Stimulated activated CD4-positive, alpha-beta T cell treated with anti-CD3 and anti-CD28 coated beads, Interleukin-4, amount 100 ng/mL, for 24 hours (primary cell): ENCODE results near the gene WDR35.
"Not testable (repeated sequence)": the region's sequence is repeated elsewhere in the genome, so short reads cannot be mapped to it uniquely, and the experiment has no call there.

Experiments used
- DNase-seq: peaks from one replicate; pipeline ENCODE4 v3.0.0-alpha.2; 2020

Gene WDR35

GRCh38 chr2:19890104-19890503, 99.8 kb downstream of the WDR35 start:
- DNase-seq: no peak

GRCh38 chr2:19888831-19889230, 101.1 kb downstream of the WDR35 start:
- no peak for DNase-seq

DNA sequence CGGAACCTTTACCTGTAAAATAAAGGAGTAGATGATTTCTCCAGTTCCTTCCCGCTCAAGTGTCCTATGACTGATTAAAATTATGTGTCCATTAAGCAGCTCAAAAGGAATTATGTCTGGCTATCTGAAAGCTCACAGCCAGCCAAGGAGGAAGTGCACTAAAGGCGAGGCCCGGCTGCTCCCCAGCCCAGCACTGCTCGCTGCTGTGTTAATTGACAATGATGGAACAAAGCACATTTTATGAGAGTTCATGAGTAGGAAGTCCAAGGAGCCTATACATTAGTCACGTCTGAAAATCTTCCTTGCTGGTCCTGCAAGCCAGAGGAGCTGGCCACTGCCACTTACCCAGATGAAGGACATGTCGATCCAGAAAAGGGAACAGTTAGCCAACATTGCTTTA, 102.4 kb downstream of the WDR35 start:
- no peak for DNase-seq

DNA sequence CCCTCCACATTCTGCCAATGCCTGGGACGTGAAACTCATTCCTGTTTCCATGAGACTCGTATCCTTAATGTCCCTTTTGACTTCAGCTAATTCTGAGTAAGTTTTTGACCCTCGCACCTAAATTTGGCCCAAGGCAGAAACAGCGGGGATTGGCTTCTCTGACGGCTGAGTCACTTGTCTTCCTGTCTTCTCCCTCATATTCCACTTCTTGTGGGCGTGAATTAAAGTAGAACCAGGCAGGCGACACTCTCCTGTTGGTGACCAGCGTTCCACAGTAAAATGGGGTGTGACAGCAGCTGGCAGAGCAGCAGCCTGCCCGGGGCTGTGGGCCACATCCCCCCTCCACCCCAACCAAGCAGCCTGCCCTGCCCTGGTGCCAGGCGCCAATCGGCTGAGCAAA, 103.6 kb downstream of the WDR35 start:
- DNase-seq: no peak

DNA sequence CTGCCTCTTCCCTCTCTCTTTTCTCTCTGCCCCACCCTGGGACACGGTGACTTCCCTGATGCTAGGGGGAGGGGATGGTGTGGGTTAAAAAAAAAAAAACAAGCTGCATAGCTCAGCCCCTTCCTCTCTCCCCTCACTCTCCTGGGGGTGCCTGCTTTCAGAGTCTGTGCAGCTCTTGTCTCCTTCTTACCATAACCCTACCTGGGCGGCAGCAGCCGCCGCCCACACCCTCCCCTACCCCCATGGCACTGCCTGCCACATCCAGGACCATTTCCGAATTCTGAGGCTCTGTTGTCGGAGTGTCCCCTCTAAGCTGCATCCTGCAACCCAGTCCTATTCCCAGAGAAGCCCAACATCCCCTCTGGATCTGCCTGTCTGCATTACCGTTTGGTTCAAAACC, 104.1 kb downstream of the WDR35 start:
- DNase-seq: peak; percentile 1

DNA sequence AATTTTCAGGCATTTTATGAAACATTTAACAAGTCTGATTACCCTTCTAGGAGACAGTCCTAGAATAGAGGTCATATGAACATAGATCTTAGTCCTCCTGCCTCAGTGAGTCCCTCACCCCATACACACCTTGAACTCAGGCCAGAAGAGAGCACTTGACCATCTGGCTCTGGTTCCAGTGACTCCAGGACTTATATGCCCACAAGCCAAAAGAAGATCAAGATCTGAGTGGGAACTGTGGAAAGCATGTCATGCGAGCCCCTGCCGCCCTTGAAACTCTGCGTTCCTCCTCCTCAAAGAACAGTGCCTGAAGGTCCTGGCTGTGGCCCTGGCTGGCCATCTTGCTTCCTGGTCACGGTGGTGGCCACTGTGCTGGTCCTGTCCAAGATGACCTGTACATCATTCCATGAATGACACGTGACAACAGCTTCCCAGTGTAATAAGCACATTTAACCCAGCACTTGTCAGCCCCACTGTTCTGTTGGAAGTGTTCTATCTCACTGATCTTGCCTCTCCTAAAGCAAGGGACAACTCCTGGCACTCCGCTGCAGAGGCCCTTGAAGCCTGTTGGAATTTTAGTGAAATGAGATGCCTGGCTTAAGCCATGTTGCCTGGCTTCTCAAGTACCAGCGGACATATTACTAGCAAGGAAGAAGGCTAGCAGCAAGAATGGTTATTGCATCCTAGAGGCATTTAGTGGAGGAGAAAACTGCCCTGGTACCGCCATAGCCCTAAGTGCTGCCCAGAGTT, 105.8 kb downstream of the WDR35 start:
- DNase-seq: peak; percentile 2

DNA sequence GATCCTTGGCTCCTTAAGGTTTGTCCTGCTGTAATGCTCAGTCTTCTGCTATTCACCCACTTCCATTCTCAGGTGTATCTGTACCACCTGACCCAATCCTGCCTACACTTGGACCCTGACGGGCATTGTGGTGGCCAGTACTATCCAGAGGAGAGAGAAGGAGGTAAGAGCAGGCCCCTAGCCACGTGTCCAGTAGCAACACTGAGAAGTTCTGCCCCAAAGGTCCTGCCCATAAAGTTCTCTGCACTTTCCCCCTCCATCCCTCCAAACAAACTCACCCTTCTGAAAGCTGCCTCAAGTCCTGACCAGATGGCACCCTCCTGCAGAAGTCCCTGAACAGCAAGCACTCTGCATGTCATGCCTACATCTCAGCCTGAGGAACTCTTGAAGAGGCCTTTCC, 106.4 kb downstream of the WDR35 start:
- peak; percentile 1 for DNase-seq

DNA sequence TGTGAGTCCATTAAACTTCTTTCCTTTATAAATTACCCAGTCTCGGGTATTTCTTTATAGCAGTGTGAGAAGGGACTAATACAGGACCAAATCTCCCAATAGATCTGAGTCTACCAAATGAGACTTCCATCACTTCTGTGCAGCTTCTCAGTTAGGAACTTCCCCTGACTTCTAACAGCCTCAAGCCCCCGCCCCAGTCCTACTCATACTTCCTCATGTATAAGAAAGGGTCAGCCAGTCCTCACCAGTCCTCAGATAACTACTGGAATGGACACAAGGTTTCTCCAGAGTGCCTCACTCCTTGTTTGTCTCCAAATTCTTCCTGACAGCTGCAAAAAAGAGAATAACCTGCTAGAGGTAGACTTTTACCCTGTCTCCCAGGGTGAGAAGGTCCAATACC, 107.6 kb downstream of the WDR35 start:
- no peak for DNase-seq

GRCh38 chr2:19881908-19882265, 108.0 kb downstream of the WDR35 start:
- DNase-seq: no peak

DNA sequence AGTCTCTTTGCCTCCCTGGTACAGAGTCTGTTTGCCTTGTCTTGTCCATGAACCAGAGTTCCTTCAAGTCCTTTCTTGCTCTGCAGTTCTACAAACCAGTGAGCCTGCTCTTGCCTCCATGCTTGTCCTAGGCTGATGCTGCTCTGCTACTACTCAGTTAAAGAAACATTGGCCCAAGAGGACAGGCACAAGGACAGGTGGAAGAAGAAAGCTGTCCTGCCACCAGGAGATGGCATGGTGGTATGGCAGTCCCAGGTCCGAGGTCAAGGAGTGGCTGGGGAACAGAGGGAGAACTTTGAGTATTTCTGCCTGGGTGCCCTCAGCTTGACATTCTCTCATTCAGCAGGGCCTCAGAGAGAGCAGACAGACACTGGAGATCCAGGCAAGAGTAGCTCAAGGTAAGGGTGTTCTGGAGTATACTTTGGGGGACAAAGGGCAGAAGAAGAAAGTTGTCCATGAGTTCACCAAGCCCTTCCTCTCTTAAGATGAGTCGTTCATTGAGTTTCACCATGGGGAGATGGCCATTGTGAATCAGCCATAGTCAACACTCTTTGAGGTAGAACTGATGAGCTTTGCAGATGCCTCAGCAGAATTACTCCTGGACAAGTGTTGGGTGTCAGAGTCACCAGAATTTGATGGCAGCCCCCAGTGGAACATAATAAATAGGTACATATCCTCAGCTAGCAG, 108.5 kb downstream of the WDR35 start:
- DNase-seq: no peak

DNA sequence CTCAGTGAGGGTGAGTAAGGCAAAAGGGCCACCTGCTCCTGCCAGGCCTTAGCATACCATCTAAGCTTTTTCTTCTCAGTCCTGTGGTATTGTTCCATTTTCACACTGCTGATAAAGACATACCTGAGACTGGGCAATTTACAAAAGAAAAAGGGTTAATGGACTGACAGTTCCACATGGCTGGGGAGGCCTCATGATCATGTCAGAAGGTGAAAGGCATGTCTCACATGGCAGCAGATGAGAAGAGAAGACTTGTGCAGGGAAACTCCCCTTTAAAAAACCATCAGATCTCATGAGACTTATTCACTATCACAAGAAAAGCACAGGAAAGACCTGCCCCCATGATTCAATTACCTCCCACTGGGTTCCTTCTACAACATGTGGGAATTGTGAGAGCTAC, 109.7 kb downstream of the WDR35 start:
- DNase-seq: not testable (repeated sequence)

GRCh38 chr2:19879120-19879519, 110.8 kb downstream of the WDR35 start:
- no peak for DNase-seq

- no peak for DNase-seq
These were observed 111.4 kb downstream of the WDR35 start for GRCh38 chr2:19878268-19879046.

DNA sequence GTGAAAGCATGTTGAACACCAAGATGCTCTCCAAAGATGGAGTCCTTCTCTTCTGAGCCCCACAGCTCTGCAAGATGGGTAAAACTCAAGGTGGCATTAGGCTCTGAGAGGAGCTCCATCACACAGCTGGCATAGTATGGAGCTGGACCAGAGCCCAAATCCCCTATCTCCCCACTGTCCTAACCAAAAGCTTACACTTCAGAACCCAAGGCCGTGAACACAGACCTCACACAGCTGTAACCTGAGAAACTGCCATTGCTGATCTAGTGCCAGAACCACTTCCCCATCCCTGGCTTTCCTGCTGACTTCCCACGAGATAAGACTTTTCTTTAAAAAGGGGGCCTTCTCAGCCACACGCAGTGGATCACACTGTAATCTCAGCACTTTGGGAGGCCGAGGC, 113.2 kb downstream of the WDR35 start:
- no peak for DNase-seq

- DNase-seq: no peak
These were observed 114.6 kb downstream of the WDR35 start for GRCh38 chr2:19875280-19875679.

GRCh38 chr2:19874726-19875125, 115.2 kb downstream of the WDR35 start:
- DNase-seq: no peak

- no peak for DNase-seq
These were observed 116.9 kb downstream of the WDR35 start for GRCh38 chr2:19873014-19873413.

DNA sequence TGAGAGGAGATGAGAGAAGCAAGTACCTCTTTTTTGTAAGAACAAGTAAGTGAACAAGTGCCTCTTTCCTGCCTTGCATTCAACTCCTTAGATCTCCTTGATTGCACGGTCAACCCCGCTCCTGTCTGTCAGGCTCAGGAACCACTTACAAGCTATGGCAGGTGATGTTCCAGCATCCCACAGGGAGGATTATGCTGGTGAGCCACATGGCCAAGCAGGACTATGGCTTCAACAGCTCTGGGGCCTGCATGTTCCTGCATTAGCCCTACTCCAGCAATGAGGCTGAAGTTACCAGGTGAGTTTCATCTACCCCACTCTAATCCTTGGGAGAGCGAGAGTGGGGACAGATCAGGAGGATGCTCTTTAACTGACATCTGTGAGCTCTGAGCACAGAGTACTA, 117.6 kb downstream of the WDR35 start:
- no peak for DNase-seq

GRCh38 chr2:19871836-19872235, 118.1 kb downstream of the WDR35 start:
- no peak for DNase-seq

DNA sequence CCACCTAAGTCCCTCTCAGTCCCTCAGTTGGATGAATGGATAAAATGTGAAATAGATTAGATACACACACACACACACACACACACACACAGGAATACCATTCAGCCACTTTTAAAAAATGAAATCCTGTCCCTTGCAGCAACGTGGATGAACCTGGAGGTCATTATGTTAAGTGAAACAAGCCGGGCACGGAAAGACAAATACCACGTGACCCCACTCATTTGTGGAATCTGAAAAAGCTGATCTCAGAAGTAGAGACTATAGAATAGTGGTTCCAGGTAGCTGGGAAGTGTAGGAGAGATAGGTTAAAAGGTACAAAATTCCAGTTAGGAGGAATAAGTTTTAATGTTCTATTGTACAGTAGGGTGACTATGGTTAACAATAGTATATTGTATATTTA, 119.1 kb downstream of the WDR35 start:
- DNase-seq: no peak

DNA sequence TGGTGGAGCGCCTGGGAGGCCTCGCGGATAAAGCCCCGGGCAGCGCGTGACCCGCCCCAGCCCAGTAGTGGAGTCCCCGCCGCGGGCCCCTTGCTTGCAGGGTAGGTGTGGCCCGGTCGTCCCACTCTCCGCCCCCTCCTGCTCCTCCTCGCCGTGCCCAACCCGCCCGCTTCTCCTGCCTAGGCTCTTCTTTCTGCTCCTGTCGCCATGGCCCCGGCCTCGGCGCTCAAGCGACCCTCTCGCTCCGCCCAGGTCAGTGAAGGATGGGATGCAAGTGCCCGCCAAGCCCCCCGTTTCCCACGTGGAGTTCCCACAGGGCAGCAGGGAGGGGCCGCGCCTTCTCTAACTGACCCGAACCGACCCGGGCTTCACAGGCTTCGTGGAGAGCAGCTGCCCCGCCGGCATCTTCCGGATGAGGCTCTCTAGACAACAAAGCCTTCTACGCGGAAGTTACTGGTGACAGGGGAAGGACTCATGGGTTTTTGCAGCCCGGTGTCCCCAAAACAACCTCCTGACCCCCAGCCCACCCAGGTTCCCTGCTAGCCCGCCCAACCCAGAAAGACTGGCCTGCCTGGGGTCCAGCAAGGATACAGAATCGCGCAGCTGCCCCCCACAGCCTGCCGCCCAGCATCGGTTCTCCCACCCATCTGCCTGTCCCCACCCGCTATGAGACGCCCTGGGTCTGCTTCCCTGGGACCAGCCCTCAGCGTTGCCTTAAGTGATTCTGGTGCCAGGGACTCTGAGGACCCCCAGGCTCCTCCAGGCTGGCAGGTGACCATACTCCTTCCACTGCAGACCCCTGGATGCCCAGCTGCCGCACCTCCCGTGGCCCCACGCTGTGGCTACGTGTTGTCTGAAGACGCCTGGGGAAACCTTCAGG, 121.0 kb downstream of the WDR35 start:
- peak; percentile 55 for DNase-seq

DNA sequence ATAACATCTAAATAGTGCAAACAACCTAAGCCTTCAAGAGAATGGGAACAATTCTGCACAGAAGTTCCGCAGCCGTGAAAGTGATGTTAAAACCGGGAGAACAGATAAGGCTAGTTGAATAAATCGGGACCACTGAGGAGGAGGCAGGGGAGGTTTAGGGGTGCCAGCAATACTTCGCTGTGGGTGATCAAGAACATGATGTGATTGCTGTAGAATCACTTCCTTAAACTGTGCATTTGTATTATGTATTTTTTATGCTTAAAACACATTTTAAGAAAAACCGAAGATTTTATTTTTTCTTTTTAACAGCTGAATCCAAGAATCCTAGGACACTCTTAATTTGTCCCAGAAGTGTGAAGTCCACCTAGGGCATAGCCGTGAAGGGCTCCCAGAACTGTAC, 121.7 kb downstream of the WDR35 start:
- DNase-seq: no peak

- no peak for DNase-seq
These were observed 123.1 kb downstream of the WDR35 start for GRCh38 chr2:19866771-19867170.
